Endodermal cell (in vitro differentiated cells): ENCODE results near the gene CYLD. TPM values are rescaled to one million over a fixed set of nuclear protein-coding genes. Genes with fewer than 3 reads are reported as not detected.
A peak's percentile ranks its signal among the peaks of the same experiment; 100 is the strongest.

Source experiments
- DNase-seq: peaks from one replicate; pipeline ENCODE4 v3.0.0-alpha.2; 2017
- H3K27ac ChIP-seq: 2 replicates; pipeline ENCODE4 v1.5.1; 2013; ENCODE audit warnings: mild to moderate bottlenecking, low read depth, low read length, moderate library complexity
- H3K27me3 ChIP-seq: 2 replicates; pipeline ENCODE4 v1.6.1; 2013; ENCODE audit warnings: mild to moderate bottlenecking, low read length, moderate library complexity; ENCODE audit not compliant: insufficient read depth, control insufficient read depth, poor library complexity, severe bottlenecking
- H3K36me3 ChIP-seq: 2 replicates; pipeline ENCODE4 v1.7.0; 2013; ENCODE audit warnings: mild to moderate bottlenecking, low read length, moderate library complexity; ENCODE audit not compliant: control insufficient read depth, insufficient read depth
- H3K4me1 ChIP-seq: one replicate; pipeline ENCODE4 v1.7.0; 2013; ENCODE audit warnings: low read length; ENCODE audit not compliant: control insufficient read depth, insufficient read depth
- H3K4me3 ChIP-seq: 2 replicates; pipeline ENCODE4 v1.5.1; 2013; ENCODE audit warnings: mild to moderate bottlenecking, low read length, moderate library complexity
- H3K9ac ChIP-seq: 2 replicates; pipeline ENCODE4 v1.6.1; 2013; ENCODE audit warnings: mild to moderate bottlenecking, low read length, moderate library complexity; ENCODE audit not compliant: poor library complexity, severe bottlenecking; ENCODE audit errors: extremely low read depth
- H3K9me3 ChIP-seq: 2 replicates; pipeline ENCODE4 v1.6.1; 2013; ENCODE audit warnings: mild to moderate bottlenecking, low read length, moderate library complexity; ENCODE audit not compliant: control insufficient read depth
- H3K27ac Mint-ChIP-seq: 2 replicates; pipeline ENCODE4 v1.8.0; 2020; ENCODE audit warnings: mixed read lengths
- H3K27me3 Mint-ChIP-seq: 2 replicates; pipeline ENCODE4 v1.8.0; 2021; ENCODE audit warnings: mild to moderate bottlenecking, mixed read lengths; ENCODE audit not compliant: insufficient read depth
- H3K36me3 Mint-ChIP-seq: 2 replicates; pipeline ENCODE4 v1.8.0; 2020; ENCODE audit warnings: low read depth, mixed read lengths
- H3K4me1 Mint-ChIP-seq: 2 replicates; pipeline ENCODE4 v1.8.0; 2020; ENCODE audit warnings: mixed read lengths
- H3K4me3 Mint-ChIP-seq: 2 replicates; pipeline ENCODE4 v1.8.0; 2020; ENCODE audit warnings: mild to moderate bottlenecking, moderate library complexity, mixed read lengths
- H3K9me3 Mint-ChIP-seq: 2 replicates; pipeline ENCODE4 v1.8.0; 2020; ENCODE audit warnings: mild to moderate bottlenecking, mixed read lengths
- WGBS, 2 experiments: methylation state at CpG; one replicate each; pipeline versions ENCODE4 v1.1.5 to v1.1.7; 2013; ENCODE audit warnings: missing lambda C conversion rate in 2 of 2, mixed read lengths in 1 of 2; ENCODE audit not compliant: insufficient coverage in 1 of 2, insufficient read length in 1 of 2; 5-methylcytosine and 5-hydroxymethylcytosine counted together
- total RNA-seq, 2 donors: library from RNA; stranded (reverse); fragmentation: NEBNext Ultra II Directional in 1 of 2; extraction: Animal tissue kit (Norgen Biotek cat#: 25700) in 1 of 2; gene quantifications; 2 replicates in 1 of 2; 3 replicates in 1 of 2; pipeline ENCODE4 v1.2.1, GENCODE V29; 2021
- TF ChIP-seq, protein P1 (sequence below): fragments of 200-600 bp; sonication (generic); conservative IDR thresholded peaks from 2 replicates; pipeline ENCODE4 v1.5.0; 2021; ENCODE audit warnings: antibody characterized with exemption, mild to moderate bottlenecking

CYLD gene
- total RNA-seq, 2 donors from 2014 or later, result 12.7 TPM

DNA sequence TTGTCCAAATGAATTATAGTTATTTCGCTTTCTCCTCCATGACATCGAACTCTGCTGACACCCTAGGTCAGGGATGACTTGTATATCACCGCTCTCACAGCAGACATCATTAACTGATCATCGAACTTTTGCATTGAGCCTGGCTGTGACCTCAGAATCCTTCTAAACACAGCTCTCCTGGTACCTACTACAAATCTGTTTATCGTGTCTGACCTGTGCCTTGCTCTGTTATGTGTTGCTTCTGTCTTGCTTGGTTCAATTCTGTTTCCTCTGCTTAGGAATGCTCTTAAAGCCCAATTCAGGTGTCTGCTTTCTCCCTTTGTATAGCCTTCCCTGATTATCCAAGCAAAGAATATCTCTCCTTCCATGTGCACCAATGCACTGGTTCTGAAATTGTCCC is 78.3 kb downstream of the CYLD start:
- Mint-ChIP-seq H3K27ac (no peak overlapping the region), H3K27me3 (no peaks in the 10 kb centered on the region), H3K4me3 (no peak overlapping the region), H3K4me1 (no peaks in the 10 kb centered on the region), H3K36me3 (no peaks in the 10 kb centered on the region), H3K9me3 (no peaks in the 10 kb centered on the region)
- H3K27me3 ChIP-seq, result no peaks in the 10 kb centered on the region
- H3K9ac ChIP-seq, result no peak overlapping the region
- 90 to 97% methylated on average over 5 of the region's 5 CpGs for WGBS, 2 experiments
- no peaks in the 10 kb centered on the region for H3K4me1 ChIP-seq
- no peaks in the 10 kb centered on the region for H3K36me3 ChIP-seq
- no peak overlapping the region for H3K4me3 ChIP-seq
- H3K9me3 ChIP-seq, result peaks cover under 1% of the 10 kb centered on the region
- TF ChIP-seq, protein P1, sequence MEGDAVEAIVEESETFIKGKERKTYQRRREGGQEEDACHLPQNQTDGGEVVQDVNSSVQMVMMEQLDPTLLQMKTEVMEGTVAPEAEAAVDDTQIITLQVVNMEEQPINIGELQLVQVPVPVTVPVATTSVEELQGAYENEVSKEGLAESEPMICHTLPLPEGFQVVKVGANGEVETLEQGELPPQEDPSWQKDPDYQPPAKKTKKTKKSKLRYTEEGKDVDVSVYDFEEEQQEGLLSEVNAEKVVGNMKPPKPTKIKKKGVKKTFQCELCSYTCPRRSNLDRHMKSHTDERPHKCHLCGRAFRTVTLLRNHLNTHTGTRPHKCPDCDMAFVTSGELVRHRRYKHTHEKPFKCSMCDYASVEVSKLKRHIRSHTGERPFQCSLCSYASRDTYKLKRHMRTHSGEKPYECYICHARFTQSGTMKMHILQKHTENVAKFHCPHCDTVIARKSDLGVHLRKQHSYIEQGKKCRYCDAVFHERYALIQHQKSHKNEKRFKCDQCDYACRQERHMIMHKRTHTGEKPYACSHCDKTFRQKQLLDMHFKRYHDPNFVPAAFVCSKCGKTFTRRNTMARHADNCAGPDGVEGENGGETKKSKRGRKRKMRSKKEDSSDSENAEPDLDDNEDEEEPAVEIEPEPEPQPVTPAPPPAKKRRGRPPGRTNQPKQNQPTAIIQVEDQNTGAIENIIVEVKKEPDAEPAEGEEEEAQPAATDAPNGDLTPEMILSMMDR, result no peak
- H3K27ac ChIP-seq, result no peak overlapping the region
- no peak for DNase-seq

DNA sequence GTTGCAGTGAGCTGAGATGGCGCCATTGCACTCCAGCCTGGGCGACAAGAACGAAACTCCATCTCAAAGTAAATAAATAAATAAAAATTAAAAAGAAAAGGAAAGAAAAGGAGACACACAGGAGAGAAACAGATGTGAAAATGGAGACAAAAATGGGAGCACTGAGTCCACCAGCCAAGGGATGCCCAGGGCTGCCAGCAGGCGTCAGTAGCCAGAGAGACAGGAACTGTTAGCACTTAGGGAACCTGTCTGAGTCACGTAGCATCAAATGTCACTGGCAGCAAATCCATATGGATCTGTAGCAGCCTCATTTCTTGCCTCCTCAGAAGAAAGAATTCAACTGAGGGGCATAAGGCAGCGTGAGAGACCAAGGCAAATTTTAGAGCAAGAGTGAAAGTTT is 79.7 kb downstream of the CYLD start:
- Histone ChIP-seq H3K9ac (no peak overlapping the region), H3K9me3 (peaks cover 5% of the 10 kb centered on the region), H3K4me1 (no peaks in the 10 kb centered on the region), H3K27me3 (no peaks in the 10 kb centered on the region), H3K36me3 (no peaks in the 10 kb centered on the region), H3K27ac (no peak overlapping the region), H3K4me3 (no peak overlapping the region)
- H3K27ac Mint-ChIP-seq, result no peak overlapping the region
- TF ChIP-seq, protein P1, result peak; percentile 51
- H3K9me3 Mint-ChIP-seq, result no peaks in the 10 kb centered on the region
- DNase-seq, result no peak
- WGBS, 2 experiments, result 83 to 97% methylated on average over 3 of the region's 6 CpGs
- no peaks in the 10 kb centered on the region for H3K36me3 Mint-ChIP-seq
- no peaks in the 10 kb centered on the region for H3K27me3 Mint-ChIP-seq
- H3K4me1 Mint-ChIP-seq, result no peaks in the 10 kb centered on the region
- H3K4me3 Mint-ChIP-seq, result no peak overlapping the region

DNA sequence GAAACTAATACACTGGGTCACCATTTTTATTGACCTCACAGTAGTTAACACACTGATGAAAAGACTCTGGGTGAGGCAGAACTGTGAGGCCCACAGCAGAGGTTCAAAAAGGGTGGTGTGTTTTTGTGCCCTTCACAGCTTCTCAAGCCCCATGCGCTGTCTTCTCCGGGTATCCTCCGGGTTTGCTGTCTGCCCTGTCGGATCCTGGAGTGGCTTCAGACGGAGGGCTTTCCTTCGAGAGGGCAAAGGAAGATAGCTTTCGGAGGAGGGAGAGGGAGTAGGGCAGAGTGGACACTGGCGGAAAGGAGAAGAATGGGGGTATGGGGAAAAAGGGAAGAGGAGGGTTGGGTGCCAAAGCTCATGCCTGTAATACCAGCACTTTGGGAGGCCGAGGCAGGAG is 80.8 kb downstream of the CYLD start:
- no peak overlapping the region for H3K27ac Mint-ChIP-seq
- H3K27ac ChIP-seq, result no peak overlapping the region
- no peaks in the 10 kb centered on the region for H3K36me3 Mint-ChIP-seq
- no peak overlapping the region for H3K4me3 Mint-ChIP-seq
- H3K4me1 ChIP-seq, result no peaks in the 10 kb centered on the region
- peaks cover 5% of the 10 kb centered on the region for H3K9me3 ChIP-seq
- TF ChIP-seq, protein P1, result no peak
- no peaks in the 10 kb centered on the region for H3K27me3 ChIP-seq
- no peak overlapping the region for H3K4me3 ChIP-seq
- no peak overlapping the region for H3K9ac ChIP-seq
- no peaks in the 10 kb centered on the region for H3K27me3 Mint-ChIP-seq
- H3K4me1 Mint-ChIP-seq, result no peaks in the 10 kb centered on the region
- 80 to 87% methylated on average over 3 to 9 of the region's 9 CpGs for WGBS, 2 experiments
- DNase-seq, result no peak
- H3K9me3 Mint-ChIP-seq, result no peaks in the 10 kb centered on the region
- H3K36me3 ChIP-seq, result no peaks in the 10 kb centered on the region
